GM19023 (cell line): ENCODE results near the gene DMRTA2.

ENCODE experiments used
- ATAC-seq: cut with Tn5 transposase; IDR thresholded peaks from one replicate; pipeline ENCODE4 v1.9.1; 2021; ENCODE audit warnings: mild to moderate bottlenecking, moderate library complexity; ENCODE audit not compliant: unreplicated experiment

The DMRTA2 gene

GRCh38 chr1:50424045-50424883 lies 1.0 kb upstream of the DMRTA2 start:
- ATAC-seq: no peak

- ATAC-seq: no peak
Observed at GRCh38 chr1:50423670-50424000, 392 bp upstream of the DMRTA2 start.

- no peak for ATAC-seq
Observed at GRCh38 chr1:50422675-50422945, 633 bp downstream of the DMRTA2 start.

- ATAC-seq: no peak
Observed at GRCh38 chr1:50421768-50422674, 1.2 kb downstream of the DMRTA2 start.

GRCh38 chr1:50421366-50421748 lies 1.9 kb downstream of the DMRTA2 start:
- no peak for ATAC-seq

- ATAC-seq: no peak
Observed at GRCh38 chr1:50420689-50421365, 2.4 kb downstream of the DMRTA2 start.

- ATAC-seq: no peak
Observed at GRCh38 chr1:50419907-50420677, 3.2 kb downstream of the DMRTA2 start.

GRCh38 chr1:50419192-50419906 lies 3.9 kb downstream of the DMRTA2 start:
- no peak for ATAC-seq

- ATAC-seq: no peak
Observed at GRCh38 chr1:50418600-50419109, 4.6 kb downstream of the DMRTA2 start.

- ATAC-seq: no peak
Observed at GRCh38 chr1:50417946-50418599, 5.2 kb downstream of the DMRTA2 start.

- ATAC-seq: no peak
Observed at GRCh38 chr1:50417507-50417906, 5.7 kb downstream of the DMRTA2 start.

GRCh38 chr1:50416553-50417453 lies 6.4 kb downstream of the DMRTA2 start:
- no peak for ATAC-seq

GRCh38 chr1:50416150-50416527 lies 7.1 kb downstream of the DMRTA2 start:
- no peak for ATAC-seq

- ATAC-seq: no peak
Observed at GRCh38 chr1:50415235-50416149, 7.8 kb downstream of the DMRTA2 start.

- ATAC-seq: no peak
Observed at GRCh38 chr1:50414853-50415234, 8.4 kb downstream of the DMRTA2 start.

GRCh38 chr1:50412813-50413476 lies 10.3 kb downstream of the DMRTA2 start:
- no peak for ATAC-seq

GRCh38 chr1:50405814-50406213 lies 17.4 kb downstream of the DMRTA2 start:
- ATAC-seq: no peak
